OCI-LY7 (cell line): ENCODE data around the gene DNASE1L3. TPM values are rescaled to one million over a fixed set of nuclear protein-coding genes. Genes with fewer than 3 reads are reported as not detected.
A peak's percentile ranks its signal among the peaks of the same experiment; 100 is the strongest.

Experiments
- BruUV-seq: library from RNA; stranded (reverse); fragments of 400-500 nt; replicated peaks from 2 replicates; lab custom pipeline; 2021; lab: Mats Ljungman, UMichigan
- CTCF ChIA-PET: fragments of 300-600 bp; sonication (Branson Sonifier 250); formaldehyde crosslinking; loops from one replicate; lab custom pipeline; 2022; ENCODE audit warnings: antibody characterized with exemption; ENCODE audit not compliant: unreplicated experiment; lab: Charles Lee
- POLR2A ChIA-PET: fragments of 300-600 bp; sonication (Branson Sonifier 250); formaldehyde crosslinking; loops from one replicate; lab custom pipeline; 2022; ENCODE audit warnings: antibody characterized with exemption; lab: Charles Lee
- DNase-seq: peaks from one replicate; pipeline ENCODE4 v3.0.0-alpha.2; 2015; ENCODE audit warnings: low spot score
- H2AFZ ChIP-seq: fragments of 200-600 bp; sonication (generic), shearing (Covaris generic); 2 replicates; pipeline ENCODE4 v1.6.1; 2014; ENCODE audit warnings: mild to moderate bottlenecking, antibody characterized with exemption, low read length, moderate library complexity
- H3K27ac ChIP-seq: fragments of 200-600 bp; sonication (generic); 2 replicates; pipeline ENCODE4 v1.5.1; 2014; ENCODE audit warnings: mixed run types, low read depth, mild to moderate bottlenecking, moderate library complexity, low read length, inconsistent platforms; ENCODE audit not compliant: poor library complexity, severe bottlenecking
- H3K36me3 ChIP-seq: fragments of 200-600 bp; sonication (generic); 2 replicates; pipeline ENCODE4 v1.6.1; 2014; ENCODE audit warnings: mild to moderate bottlenecking, antibody characterized with exemption, low read length, moderate library complexity, mixed read lengths; ENCODE audit not compliant: insufficient read depth
- H3K4me1 ChIP-seq: fragments of 200-600 bp; sonication (generic); 2 replicates; pipeline ENCODE4 v1.5.1; 2014; ENCODE audit warnings: mild to moderate bottlenecking, low read length; ENCODE audit not compliant: insufficient read depth, poor library complexity, severe bottlenecking
- H3K4me2 ChIP-seq: fragments of 200-600 bp; sonication (generic); 2 replicates; pipeline ENCODE4 v1.6.1; 2014; ENCODE audit warnings: mild to moderate bottlenecking, low read length
- H3K4me3 ChIP-seq: fragments of 200-600 bp; sonication (generic); 2 replicates; pipeline ENCODE4 v1.5.1; 2014; ENCODE audit warnings: mild to moderate bottlenecking, low read depth, low read length; ENCODE audit not compliant: poor library complexity, severe bottlenecking
- H3K79me2 ChIP-seq: fragments of 200-600 bp; sonication (generic); 2 replicates; pipeline ENCODE4 v1.6.1; 2016; ENCODE audit warnings: low read depth, mild to moderate bottlenecking, low read length, moderate library complexity, mixed read lengths; ENCODE audit not compliant: insufficient read depth
- H3K9me2 ChIP-seq: fragments of 200-600 bp; sonication (generic); 2 replicates; pipeline ENCODE4 v1.6.1; 2016; ENCODE audit warnings: mild to moderate bottlenecking, low read length, mixed read lengths; ENCODE audit not compliant: insufficient read depth
- H3K9me3 ChIP-seq: fragments of 200-600 bp; sonication (generic); 2 replicates; pipeline ENCODE4 v1.6.1; 2014; ENCODE audit warnings: mild to moderate bottlenecking, mixed run types, low read length, mixed read lengths
- H4K20me1 ChIP-seq: fragments of 200-600 bp; sonication (generic); 2 replicates; pipeline ENCODE4 v1.6.1; 2014; ENCODE audit warnings: mild to moderate bottlenecking, antibody characterized with exemption, low read length, moderate library complexity, mixed read lengths; ENCODE audit not compliant: insufficient read depth
- CTCF ChIP-seq: fragments of 200-600 bp; sonication (generic); conservative IDR thresholded peaks from 2 replicates; pipeline ENCODE4 v1.5.1; 2014; ENCODE audit warnings: mild to moderate bottlenecking, antibody characterized with exemption, low read length, moderate library complexity, mixed read lengths
- EZH2phosphoT487 ChIP-seq: fragments of 200-600 bp; sonication (generic); IDR thresholded peaks from 2 replicates; pipeline ENCODE4 v1.6.1; 2018; ENCODE audit warnings: low read depth, borderline replicate concordance, mild to moderate bottlenecking, mixed run types, antibody characterized with exemption, low read length, moderate library complexity, mixed read lengths
- intact Hi-C: fragments of 100-400 bp; cut with micrococcal nuclease; formaldehyde crosslinking; loops from one replicate; pipeline ENCODE4 v1.10.0; 2022; ENCODE audit not compliant: unreplicated experiment
- total RNA-seq, 2 experiments: library from RNA; depleted of rRNA in 1 of 2; stranded (reverse); fragments of >200 nt in 1 of 2; shearing (Covaris generic) in 1 of 2; gene quantifications; 2 replicates each; pipeline ENCODE4 v1.2.3, GENCODE V29; 2014 to 2022

DNASE1L3 gene
- total RNA-seq, 2 experiments from 2014 or later: 1.3 TPM; not detected in 1

- TF ChIP-seq CTCF (no peak; the same call in 1 of the 2 replicates), EZH2phosphoT487 (no peak)
- H2AFZ ChIP-seq: peak overlapping the region; percentile 84; the same call in 1 of the 2 replicates
- ChIA-PET POLR2A (interaction anchor here (0.6 to 3.5 kb wide), 7 partner anchors 8 to 208 kb away, joined by 3 to 26 read pairs (median 5); no protein-coding TSS in a partner anchor), CTCF (interaction anchor here (0.7 to 1.7 kb wide), 6 partner anchors 12 to 90 kb away, joined by 3 to 7 read pairs (median 3); no protein-coding TSS in a partner anchor)
- no peaks in the 10 kb centered on the region for H4K20me1 ChIP-seq
- no peak overlapping the region for H3K4me3 ChIP-seq
- no peak for DNase-seq
- peaks cover 22% of the 10 kb centered on the region for H3K4me1 ChIP-seq
- no TSS peak for BruUV-seq
- peak overlapping the region; percentile 13 for H3K27ac ChIP-seq
- peak overlapping the region; percentile 27; the same call in 1 of the 2 replicates for H3K4me2 ChIP-seq
- intact Hi-C loops: loop anchor here (2.0 to 5.0 kb wide), 2 partner anchors 19 to 38 kb away; no protein-coding TSS in a partner anchor
- no peaks in the 10 kb centered on the region for H3K9me2 ChIP-seq
- H3K9me3 ChIP-seq: no peaks in the 10 kb centered on the region
- H3K36me3 ChIP-seq: no peaks in the 10 kb centered on the region
- H3K79me2 ChIP-seq: no peaks in the 10 kb centered on the region
These were observed 4.7 kb upstream of the DNASE1L3 start for GRCh38 chr3:58215317-58216025.

- H3K4me3 ChIP-seq: no peak overlapping the region
These were observed 3.9 kb upstream of the DNASE1L3 start for GRCh38 chr3:58214484-58215316.

More at GRCh38 chr3:58214484-58215316, 3.9 kb upstream of the DNASE1L3 start:
- no peaks in the 10 kb centered on the region for H3K36me3 ChIP-seq
- no peaks in the 10 kb centered on the region for H3K9me2 ChIP-seq
- POLR2A ChIA-PET: interaction anchor here (0.6 to 3.5 kb wide), 9 partner anchors 9 to 382 kb away, joined by 3 to 26 read pairs (median 5); no protein-coding TSS in a partner anchor
- intact Hi-C loops: loop anchor here (2.0 to 5.0 kb wide), 2 partner anchors 18 to 37 kb away; no protein-coding TSS in a partner anchor
- no peaks in the 10 kb centered on the region for H3K9me3 ChIP-seq
- H3K4me1 ChIP-seq: peaks cover 22% of the 10 kb centered on the region
- DNase-seq: peak; percentile 81
- H3K79me2 ChIP-seq: no peaks in the 10 kb centered on the region
- H3K4me2 ChIP-seq: peak overlapping the region; percentile 27
- peak overlapping the region; percentile 13 for H3K27ac ChIP-seq
- BruUV-seq: no TSS peak
- CTCF ChIA-PET: interaction anchor here (0.7 to 1.7 kb wide), 6 partner anchors 12 to 91 kb away, joined by 3 to 7 read pairs (median 3); no protein-coding TSS in a partner anchor
- TF ChIP-seq CTCF: peak; percentile 54
- TF ChIP-seq EZH2phosphoT487: no peak
- no peaks in the 10 kb centered on the region for H4K20me1 ChIP-seq
- H2AFZ ChIP-seq: peak overlapping the region; percentile 84
